HG02884 (cell line): Measurements from ENCODE around the gene METTL8.

Source experiments
- ATAC-seq: cut with Tn5 transposase; IDR thresholded peaks from one replicate; pipeline ENCODE4 v1.9.1; 2021; ENCODE audit warnings: mild to moderate bottlenecking, moderate library complexity; ENCODE audit not compliant: unreplicated experiment

Gene METTL8

DNA sequence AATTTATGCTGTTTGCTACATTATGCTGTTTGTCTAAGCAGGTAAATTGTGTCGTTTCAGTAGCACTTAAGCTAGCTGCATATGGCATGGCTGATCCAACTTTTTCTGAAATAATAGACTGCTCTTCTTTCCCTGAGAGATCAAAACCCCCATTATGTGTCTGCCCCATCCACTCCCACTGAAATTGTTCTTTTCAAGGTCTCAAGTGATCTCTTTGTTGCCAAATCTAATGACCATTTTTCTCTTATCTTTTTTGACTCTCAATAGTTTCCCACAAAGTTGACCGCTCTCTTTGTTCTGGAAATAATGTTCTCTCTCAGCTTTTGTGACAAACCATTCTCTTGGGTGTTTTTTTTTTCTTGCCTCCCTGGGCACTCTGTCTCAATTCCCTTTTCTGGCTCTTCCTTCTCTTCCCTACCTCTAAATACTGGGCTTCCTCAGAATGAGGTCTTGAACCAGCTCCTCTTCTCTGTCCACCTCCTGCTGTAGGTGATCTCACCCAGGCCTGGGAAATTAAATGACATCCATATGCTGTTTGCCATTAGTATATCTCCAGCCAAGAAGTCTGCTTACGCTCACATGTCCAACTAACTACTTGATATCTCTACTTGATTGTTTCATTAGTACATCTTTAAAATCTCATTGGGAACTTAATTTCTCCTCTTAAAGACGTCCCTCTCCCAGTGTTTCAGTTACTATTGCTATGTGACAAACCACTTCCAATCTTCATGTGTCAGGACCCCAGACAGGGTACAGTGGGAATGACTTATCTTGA, 165.7 kb downstream of the METTL8 start:
- ATAC-seq: no peak
